Breast epithelium (tissue), 4 donors: ENCODE results near the gene MCM6. TPM values are rescaled to one million over a fixed set of nuclear protein-coding genes. Genes with fewer than 3 reads are reported as not detected.

Experiments used
- DNase-seq, 2 donors: peaks; one replicate each; pipeline ENCODE4 v3.0.0-alpha.2; 2019; ENCODE audit warnings: low spot score in 2 of 2
- H3K27ac ChIP-seq, 2 donors: fragments of 200-600 bp; sonication (generic) in 1 of 2; one replicate each; pipeline ENCODE4 v1.5.1; 2016 to 2019; ENCODE audit warnings: mild to moderate bottlenecking in 1 of 2
- H3K27me3 ChIP-seq, 2 donors: fragments of 200-600 bp; sonication (generic) in 1 of 2; one replicate each; pipeline versions ENCODE4 v1.5.1 to v1.6.0; 2017 to 2019; ENCODE audit warnings: control low read depth in 1 of 2, mild to moderate bottlenecking in 1 of 2
- H3K36me3 ChIP-seq: fragments of 200-600 bp; one replicate; pipeline ENCODE4 v1.5.1; 2019
- H3K4me1 ChIP-seq, 2 donors: fragments of 200-600 bp; sonication (generic); one replicate each; pipeline ENCODE4 v1.5.1; 2016 to 2019; ENCODE audit warnings: control low read depth in 1 of 2
- H3K4me3 ChIP-seq, 3 donors: fragments of 200-600 bp; sonication (generic); 1 replicate in 2 of 3; 2 replicates in 1 of 3; pipeline ENCODE4 v1.5.1; 2016 to 2019; ENCODE audit warnings: mild to moderate bottlenecking in 3 of 3, moderate library complexity in 2 of 3
- H3K9me3 ChIP-seq, 2 donors: fragments of 200-600 bp; sonication (generic) in 1 of 2; one replicate each; pipeline ENCODE4 v1.5.1; 2016 to 2019; ENCODE audit warnings: control low read depth in 1 of 2
- POLR2A ChIP-seq: fragments of 450-650 bp; IDR thresholded peaks from one replicate; pipeline ENCODE4 v1.6.1; 2016; ENCODE audit warnings: antibody characterized with exemption, mild to moderate bottlenecking, moderate library complexity
- POLR2AphosphoS5 ChIP-seq, 3 donors: sonication (generic); formaldehyde crosslinking; IDR thresholded peaks; one replicate each; pipeline ENCODE4 v1.6.1; 2017; ENCODE audit warnings: antibody characterized with exemption in 3 of 3
- intact Hi-C: fragments of 100-400 bp; cut with DNase I; formaldehyde crosslinking; loops from one replicate; pipeline ENCODE4 v1.15.1; 2023; ENCODE audit warnings: low total_unique reads
- total RNA-seq, 3 donors: library from RNA; depleted of rRNA; stranded (reverse); fragments of >200 nt; gene quantifications; one replicate each; pipeline ENCODE4 v1.1.0, GENCODE V29; 2016
- TF ChIP-seq, protein P1 (sequence below), 3 donors: fragments of 450-650 bp; IDR thresholded peaks; one replicate each; pipeline ENCODE4 v1.5.1; 2016 to 2017; ENCODE audit warnings: antibody characterized with exemption in 3 of 3, mild to moderate bottlenecking in 3 of 3, moderate library complexity in 3 of 3

Gene MCM6
- total RNA-seq, 3 donors from 2014 or later: 10.9 to 11.8 (median 11.3) TPM

DNA sequence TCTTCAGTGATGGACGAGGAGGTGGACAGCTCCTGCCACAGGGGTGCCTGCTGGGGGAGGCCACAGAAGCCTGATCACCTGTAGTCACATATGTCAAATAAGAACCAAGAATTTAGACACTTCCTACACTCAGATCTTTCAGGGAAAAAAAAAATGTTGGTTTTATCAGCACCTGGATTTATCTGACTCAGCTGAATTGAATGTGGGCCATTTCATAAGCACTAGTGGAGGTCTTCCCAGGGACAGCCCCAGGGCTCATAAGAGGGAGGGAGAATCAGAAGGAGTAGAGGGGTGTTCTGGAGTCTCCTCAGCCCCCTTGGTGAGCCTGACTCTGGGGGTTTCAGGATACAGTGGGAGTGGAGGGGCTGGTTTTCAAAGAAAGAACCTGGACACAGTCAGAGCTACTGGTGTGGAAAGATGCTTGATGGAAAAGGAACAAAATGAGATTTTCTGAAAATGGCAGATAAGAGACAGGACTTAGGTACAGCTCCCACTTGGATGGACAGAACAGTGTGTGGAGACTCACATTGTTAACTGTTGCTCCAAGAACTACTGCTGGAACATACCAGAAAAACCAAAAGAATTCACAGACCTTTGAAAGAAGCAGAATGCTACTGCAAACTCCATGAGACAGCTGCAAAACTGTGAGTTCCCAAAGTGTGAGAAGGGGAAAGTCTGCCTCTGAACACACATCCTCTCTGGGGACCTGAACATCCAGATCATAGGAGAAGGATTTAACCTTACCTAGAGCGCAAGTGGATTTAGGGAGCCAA is 84.6 kb downstream of the MCM6 start:
- TF ChIP-seq POLR2AphosphoS5 (IDR thresholded peaks at IDR 0.05): no peak
- TF ChIP-seq, protein P1, sequence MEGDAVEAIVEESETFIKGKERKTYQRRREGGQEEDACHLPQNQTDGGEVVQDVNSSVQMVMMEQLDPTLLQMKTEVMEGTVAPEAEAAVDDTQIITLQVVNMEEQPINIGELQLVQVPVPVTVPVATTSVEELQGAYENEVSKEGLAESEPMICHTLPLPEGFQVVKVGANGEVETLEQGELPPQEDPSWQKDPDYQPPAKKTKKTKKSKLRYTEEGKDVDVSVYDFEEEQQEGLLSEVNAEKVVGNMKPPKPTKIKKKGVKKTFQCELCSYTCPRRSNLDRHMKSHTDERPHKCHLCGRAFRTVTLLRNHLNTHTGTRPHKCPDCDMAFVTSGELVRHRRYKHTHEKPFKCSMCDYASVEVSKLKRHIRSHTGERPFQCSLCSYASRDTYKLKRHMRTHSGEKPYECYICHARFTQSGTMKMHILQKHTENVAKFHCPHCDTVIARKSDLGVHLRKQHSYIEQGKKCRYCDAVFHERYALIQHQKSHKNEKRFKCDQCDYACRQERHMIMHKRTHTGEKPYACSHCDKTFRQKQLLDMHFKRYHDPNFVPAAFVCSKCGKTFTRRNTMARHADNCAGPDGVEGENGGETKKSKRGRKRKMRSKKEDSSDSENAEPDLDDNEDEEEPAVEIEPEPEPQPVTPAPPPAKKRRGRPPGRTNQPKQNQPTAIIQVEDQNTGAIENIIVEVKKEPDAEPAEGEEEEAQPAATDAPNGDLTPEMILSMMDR (IDR thresholded peaks at IDR 0.05): no peak
- TF ChIP-seq POLR2A: no peak
- Histone ChIP-seq H3K4me3 (no peak overlapping the region), H3K4me1 (no peaks in the 10 kb centered on the region), H3K36me3 (no peaks in the 10 kb centered on the region), H3K9me3 (no peaks in the 10 kb centered on the region), H3K27ac (no peak overlapping the region), H3K27me3 (no peaks in the 10 kb centered on the region)
- DNase-seq: no peak
- intact Hi-C loops: no loop called here

DNA sequence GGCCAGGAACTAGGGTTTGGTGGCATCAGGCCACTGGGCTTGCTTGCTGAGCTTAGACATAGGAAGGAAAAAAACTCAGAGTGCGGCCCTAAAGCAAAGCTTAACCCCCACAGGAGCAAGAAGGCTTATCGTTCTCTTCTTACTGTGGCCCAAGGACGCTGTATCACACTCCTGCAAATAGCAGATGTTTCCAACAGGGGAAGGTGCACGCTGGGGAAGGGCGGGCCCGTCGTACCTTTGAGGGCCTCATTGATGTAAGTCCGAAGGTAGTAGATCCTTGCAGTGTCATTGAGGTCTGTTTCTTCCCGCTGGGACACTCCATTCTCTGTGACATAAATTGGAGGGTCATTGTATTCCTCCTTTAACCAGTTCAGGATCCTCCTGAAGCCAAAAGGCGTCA is 85.8 kb downstream of the MCM6 start:
- TF ChIP-seq POLR2A: no peak
- no peak for TF ChIP-seq POLR2AphosphoS5 (IDR thresholded peaks at IDR 0.05)
- TF ChIP-seq, protein P1 (IDR thresholded peaks at IDR 0.05): no peak
- Histone ChIP-seq H3K27ac (no peak overlapping the region), H3K36me3 (no peaks in the 10 kb centered on the region), H3K27me3 (no peaks in the 10 kb centered on the region), H3K9me3 (peaks cover 0 to 4% of the 10 kb centered on the region in 2 donors), H3K4me3 (no peak overlapping the region), H3K4me1 (no peaks in the 10 kb centered on the region)
- intact Hi-C loops: no loop called here
- no peak for DNase-seq

Other genes starting within 250 kb of the MCM6 start
- 100 to 1,000 TPM in 1 of 3 donors, 10 to 100 TPM in 2; 70.2 to 101 (median 89.1) TPM for gene UBXN4, start 134.6 kb downstream of the MCM6 start, total RNA-seq
- not detected for gene LCT, start 39.3 kb downstream of the MCM6 start, total RNA-seq
- 100 to 1,000 TPM in 1 of 3 donors, 10 to 100 TPM in 2; 76.4 to 117 (median 86.7) TPM for gene DARS1, start 109.2 kb upstream of the MCM6 start, total RNA-seq
- 10 to 100 TPM; 25.8 to 80.3 (median 32.4) TPM for gene CXCR4, start 241.7 kb upstream of the MCM6 start, total RNA-seq